ENCODE measurements around the gene PGLYRP4.

Gene PGLYRP4, protein sequence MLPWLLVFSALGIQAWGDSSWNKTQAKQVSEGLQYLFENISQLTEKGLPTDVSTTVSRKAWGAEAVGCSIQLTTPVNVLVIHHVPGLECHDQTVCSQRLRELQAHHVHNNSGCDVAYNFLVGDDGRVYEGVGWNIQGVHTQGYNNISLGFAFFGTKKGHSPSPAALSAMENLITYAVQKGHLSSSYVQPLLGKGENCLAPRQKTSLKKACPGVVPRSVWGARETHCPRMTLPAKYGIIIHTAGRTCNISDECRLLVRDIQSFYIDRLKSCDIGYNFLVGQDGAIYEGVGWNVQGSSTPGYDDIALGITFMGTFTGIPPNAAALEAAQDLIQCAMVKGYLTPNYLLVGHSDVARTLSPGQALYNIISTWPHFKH

GRCh38 chr1:153348511-153349362 lies at the start of gene PGLYRP4:
PGLYRP4 (minus strand) TSS chr1:153348841; CDS start chr1:153347932, 909 bp downstream.
- DNase-seq: no peak

- DNase-seq: no peak
Observed at GRCh38 chr1:153397924-153398651, 49.4 kb upstream of the PGLYRP4 start.

DNA sequence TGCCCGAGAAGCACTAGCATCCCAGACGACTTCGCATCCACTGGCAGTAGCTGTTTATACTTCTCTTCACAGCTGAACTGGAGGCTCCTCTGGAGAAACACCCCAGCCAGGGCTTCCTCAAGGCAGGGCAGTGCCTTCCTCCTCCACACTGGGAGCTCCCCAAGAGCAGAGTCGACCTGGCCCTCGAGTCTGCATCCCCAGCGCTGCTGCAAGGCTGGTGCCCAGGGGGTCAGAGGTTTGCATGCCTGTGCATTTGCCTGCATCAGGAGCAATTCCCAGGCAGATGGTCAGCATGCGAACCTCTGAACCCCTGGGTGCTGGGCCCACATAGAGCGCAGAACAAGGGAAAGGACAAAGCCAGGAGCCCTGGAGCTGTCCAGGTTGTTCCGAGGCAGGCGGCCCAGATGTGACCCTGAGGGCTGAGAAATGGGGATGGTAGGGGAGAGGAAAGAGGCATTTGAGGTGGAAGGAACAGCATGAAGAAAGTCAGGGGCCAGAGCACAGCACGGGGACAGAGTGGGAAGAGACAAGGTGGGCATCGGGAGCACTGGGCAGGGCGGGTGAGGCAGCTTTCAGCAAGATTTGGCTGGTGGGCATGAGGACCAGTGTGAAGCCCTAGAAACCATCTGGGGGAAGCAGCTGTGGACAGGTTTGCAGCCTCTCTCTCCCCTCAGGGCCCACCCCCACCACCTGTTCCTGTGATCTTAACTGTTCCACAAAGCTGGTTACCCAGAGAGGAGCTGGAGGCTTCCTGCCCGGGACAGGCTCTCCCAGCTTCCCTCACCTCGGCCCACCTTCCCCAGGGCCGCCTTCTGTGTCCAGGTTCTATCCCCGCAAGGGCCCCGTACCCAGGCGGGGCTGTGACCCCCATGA lies 48.6 kb upstream of the PGLYRP4 start:
- no peak for DNase-seq

- DNase-seq: no peak
Observed at GRCh38 chr1:153396461-153396860, 47.8 kb upstream of the PGLYRP4 start.

DNA sequence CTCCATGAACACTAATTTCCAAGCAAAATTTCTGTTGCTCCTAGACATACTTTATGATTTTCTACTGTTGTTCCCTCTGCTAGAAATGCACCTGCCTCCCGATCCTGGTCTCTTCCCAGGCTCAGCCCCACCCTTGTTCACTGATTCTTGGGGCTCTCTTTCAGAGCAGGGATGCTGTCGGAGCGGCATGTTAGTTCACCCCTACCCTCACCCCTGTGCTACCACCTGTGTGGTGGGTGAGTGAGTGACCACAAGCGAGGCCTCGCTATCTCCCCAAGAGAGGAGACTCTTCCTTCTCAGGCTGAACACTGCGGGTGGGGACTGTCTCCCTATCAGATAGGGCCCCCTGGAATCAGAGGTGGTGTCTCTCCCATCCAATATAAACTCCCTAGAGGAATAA lies 47.1 kb upstream of the PGLYRP4 start:
- DNase-seq: no peak

DNA sequence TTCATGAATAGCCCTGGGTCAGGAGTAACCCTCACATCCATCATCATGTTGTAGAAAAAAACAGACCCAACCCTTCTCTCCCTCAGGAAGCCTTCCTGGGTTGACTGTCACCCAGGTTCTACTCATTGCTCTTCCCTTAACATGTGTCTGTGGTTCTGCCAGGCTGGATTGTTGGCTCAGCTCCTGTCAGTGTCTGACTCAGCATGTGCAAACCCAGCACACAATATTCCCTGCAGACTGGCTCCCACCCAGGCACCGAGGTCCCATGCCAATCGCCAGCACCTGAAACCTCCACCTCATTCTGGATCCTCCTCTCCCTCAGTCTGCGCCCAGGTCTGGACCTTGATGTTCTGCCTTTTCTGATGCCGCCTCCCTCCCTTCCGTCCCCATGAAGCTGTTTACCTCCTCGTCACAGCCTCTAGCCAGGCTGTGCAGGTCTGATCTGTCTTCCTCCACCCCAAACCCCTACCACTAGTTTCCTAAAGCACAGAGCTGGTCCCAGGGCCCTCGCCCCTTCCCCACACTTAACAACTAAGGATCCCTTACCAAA lies 46.6 kb upstream of the PGLYRP4 start:
- no peak for DNase-seq

GRCh38 chr1:153394391-153394790 lies 45.8 kb upstream of the PGLYRP4 start:
- DNase-seq: no peak

- no peak for DNase-seq
Observed at GRCh38 chr1:153393926-153394325, 45.3 kb upstream of the PGLYRP4 start.

DNA sequence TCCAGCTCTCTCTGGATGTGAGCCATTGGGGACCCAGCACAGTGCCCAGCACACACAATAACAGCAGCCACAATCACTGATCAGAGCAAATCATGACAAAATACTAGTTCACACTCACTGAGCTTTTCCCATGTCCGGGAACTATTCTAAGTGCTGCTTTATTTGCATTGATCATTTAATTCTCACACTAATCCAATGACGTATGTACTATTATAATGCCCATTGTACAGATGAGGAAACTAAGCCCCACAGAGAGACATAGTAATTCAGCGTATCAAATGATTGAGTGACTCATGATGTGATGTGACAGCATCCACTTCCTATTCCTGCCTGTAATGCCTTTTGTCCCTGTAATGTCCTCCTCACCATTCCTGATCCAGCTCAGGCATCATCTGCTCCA lies 44.2 kb upstream of the PGLYRP4 start:
- DNase-seq: no peak

DNA sequence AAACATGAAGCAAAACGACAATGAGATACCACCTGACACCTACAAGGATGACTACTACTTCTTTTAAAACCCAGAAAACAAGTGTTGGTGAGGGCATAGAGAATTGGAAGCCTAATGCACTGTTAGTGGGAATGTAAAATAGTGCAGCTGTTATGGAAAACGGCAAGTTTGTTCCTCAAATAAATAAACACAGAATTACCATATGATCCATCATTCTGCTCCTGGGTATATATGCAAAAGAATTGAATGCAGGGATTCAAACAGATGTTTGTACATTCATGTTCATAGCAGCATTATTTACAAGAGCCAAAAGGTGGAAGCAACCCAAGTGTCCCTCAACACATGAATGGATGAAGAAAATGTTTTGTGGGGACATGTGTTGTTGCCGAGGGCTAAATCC lies 43.6 kb upstream of the PGLYRP4 start:
- DNase-seq: no peak

DNA sequence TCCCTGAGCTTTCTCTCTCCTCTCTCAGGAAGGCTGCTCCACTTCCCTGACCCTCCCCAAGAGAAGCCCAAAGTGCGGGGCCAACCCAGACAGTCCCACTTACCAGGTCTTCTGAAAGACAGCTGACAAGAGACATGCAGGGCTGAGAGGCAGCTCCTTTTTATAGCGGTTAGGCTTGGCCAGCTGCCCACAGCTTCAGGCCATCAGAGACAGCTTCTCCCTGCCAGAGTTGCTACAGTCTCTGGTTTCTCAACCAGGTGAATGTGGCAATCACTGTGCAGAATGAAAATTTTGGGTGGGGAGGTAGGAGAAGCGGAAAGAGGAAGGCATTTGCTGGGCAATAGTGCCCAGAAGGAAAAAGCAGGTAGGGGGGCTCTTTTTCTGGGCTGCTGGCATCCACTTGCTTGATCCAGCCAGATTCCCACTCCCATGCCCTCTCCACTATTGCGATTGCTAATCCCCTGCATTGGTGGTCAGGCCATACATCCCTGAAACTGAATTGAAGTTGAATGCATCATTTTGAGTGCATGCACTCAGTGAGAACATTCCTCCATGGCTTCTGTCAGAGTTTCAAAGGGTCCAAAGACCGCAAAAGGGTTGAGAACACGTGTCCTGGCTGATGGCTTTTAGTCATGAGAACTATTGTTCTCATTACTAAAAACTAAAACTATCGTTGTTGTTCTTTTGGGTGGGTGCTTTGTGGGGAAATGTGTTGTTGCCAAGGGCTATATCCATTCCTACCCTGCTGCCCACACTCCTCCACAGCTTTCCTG lies 42.5 kb upstream of the PGLYRP4 start, which contains the start of gene S100A8:
Gene S100A8 (minus strand): TSS at position 136 of the 773 bp plus-strand sequence. CDS start 538 bp downstream, outside the sequence.
- DNase-seq: no peak

- DNase-seq: no peak
Observed at GRCh38 chr1:153389973-153390879, 41.6 kb upstream of the PGLYRP4 start.

- no peak for DNase-seq
Observed at GRCh38 chr1:153389401-153389800, 40.8 kb upstream of the PGLYRP4 start.

GRCh38 chr1:153387785-153388184 lies 39.1 kb upstream of the PGLYRP4 start:
- DNase-seq: no peak

DNA sequence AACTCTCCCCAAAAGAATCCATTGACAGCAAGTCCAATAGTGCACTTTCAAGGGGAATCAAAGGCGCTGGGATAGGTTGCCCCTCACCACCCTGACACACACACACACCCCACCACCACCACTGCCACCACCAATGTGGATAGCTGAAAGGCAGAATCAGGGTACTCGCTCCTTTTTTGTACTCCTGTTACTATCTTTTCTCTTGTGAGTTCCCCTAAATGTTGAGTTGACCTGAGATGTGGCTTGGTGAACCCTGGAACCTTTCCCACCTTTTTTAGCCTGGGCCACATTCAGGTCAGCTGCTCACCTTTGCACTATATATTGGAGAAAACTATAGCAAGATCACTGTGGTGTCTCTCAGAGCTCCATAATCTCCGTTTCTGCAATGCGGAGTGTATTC lies 38.4 kb upstream of the PGLYRP4 start:
- DNase-seq: no peak

DNA sequence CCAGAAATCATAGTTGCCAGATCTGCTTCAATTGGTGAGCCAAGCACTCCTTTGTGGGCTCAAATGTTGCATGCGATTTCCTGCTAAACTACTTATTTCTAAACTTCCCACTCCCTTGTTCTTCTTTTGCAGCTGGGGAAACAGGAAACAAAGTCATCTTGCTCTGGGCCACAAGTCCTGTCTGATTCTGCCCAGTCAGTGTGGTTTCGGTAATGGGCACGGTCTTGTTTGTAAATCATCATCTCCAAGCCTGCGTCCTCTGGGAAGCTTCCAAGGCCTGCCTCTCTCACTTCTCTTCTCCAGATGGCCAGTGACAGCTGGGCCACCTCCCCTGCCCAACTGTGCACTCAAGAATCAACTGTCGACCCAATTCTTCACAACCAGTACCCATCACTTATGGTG lies 37.9 kb upstream of the PGLYRP4 start:
- DNase-seq: no peak

DNA sequence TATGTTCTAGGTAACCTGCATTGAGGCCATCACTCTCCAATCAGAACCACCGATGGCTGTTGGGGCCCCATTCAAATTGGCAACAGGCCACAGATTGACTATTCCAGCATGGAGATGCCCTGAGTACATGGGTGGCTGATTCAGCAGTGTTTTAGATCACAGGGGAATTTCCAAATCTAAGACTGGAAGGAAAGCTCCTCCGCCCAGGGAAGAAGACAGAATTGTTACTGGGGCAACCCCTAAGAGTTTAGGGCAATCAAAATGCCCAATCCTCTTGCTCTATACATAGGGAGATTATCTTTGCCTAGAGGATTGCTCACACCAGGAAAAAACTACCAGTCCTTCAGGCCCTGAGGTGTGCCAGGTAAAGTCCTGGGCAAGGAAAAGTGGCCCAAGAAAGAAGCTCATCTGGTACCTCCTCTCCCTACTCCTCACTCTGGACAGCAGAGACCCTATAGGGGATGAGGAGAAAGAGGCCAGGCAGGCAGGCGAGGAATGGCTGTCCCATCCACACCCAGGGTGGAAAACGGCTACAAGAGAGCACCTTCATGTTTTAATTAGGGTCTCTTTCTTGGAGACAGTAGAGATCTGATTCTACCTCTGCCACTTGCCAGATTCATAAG lies 36.4 kb upstream of the PGLYRP4 start:
- no peak for DNase-seq

- DNase-seq: no peak
Observed at GRCh38 chr1:153380711-153381110, 32.1 kb upstream of the PGLYRP4 start.

DNA sequence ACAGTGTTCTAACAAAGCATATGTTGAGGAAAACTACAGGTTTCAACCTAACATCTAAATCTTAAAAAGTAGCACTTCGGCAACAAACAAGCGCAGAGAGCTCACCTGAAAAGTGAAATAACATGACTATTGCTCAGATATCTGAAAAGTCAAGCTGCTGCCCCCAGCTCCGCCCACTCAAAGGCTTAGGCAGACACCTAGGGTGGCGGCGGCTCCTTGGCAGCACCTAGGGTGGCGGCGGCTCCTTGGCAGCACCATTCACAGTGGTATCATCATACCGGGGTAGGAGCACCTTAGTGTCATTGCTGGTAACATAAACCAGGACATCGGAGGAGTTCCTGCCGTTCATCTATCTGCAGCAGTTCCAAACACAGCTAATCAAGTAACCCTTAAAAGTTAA lies 30.9 kb upstream of the PGLYRP4 start:
- no peak for DNase-seq

GRCh38 chr1:153375511-153375910 lies 26.9 kb upstream of the PGLYRP4 start, which contains the start of gene S100A12:
S100A12 (minus strand) TSS chr1:153375621; CDS start chr1:153374592, 1,029 bp downstream.
- DNase-seq: no peak

Measured in NCI-H2081 treated with DMSO at 0.1 percent for 48 hours (cell line).